NCI-H2196 treated with DMSO at 0.1 percent for 48 hours (cell line): ENCODE data around the gene C5AR2.
"Not testable (repeated sequence)": the region's sequence is repeated elsewhere in the genome, so short reads cannot be mapped to it uniquely, and the experiment has no call there.

Source experiments
- DNase-seq: peaks from one replicate; lab custom pipeline; 2025; ENCODE audit not compliant: unreplicated experiment; lab: John Stamatoyannopoulos, UW

The C5AR2 gene

GRCh38 chr19:47323409-47323808, 8.6 kb upstream of the C5AR2 start:
- no peak for DNase-seq

GRCh38 chr19:47323872-47324271, 8.1 kb upstream of the C5AR2 start:
- DNase-seq, result no peak

GRCh38 chr19:47324502-47324901, 7.5 kb upstream of the C5AR2 start:
- DNase-seq, result no peak

GRCh38 chr19:47330466-47330869, 1.5 kb upstream of the C5AR2 start:
- no peak for DNase-seq

- DNase-seq, result no peak
These were observed 485 bp upstream of the C5AR2 start for GRCh38 chr19:47331490-47331889.

- DNase-seq, result peak; percentile 74
These were observed 5.1 kb downstream of the C5AR2 start for GRCh38 chr19:47336765-47337718.

GRCh38 chr19:47339196-47339880, 7.4 kb downstream of the C5AR2 start:
- no peak for DNase-seq

GRCh38 chr19:47340477-47341208, 8.7 kb downstream of the C5AR2 start:
- DNase-seq, result no peak

GRCh38 chr19:47341734-47342133, 9.8 kb downstream of the C5AR2 start:
- no peak for DNase-seq

GRCh38 chr19:47343194-47343802, 11.3 kb downstream of the C5AR2 start:
- no peak for DNase-seq

- DNase-seq, result no peak
These were observed 12.4 kb downstream of the C5AR2 start for GRCh38 chr19:47344425-47344824.

GRCh38 chr19:47346024-47346423, 14.0 kb downstream of the C5AR2 start:
- DNase-seq, result not testable (repeated sequence)

GRCh38 chr19:47348819-47349795, 17.1 kb downstream of the C5AR2 start, which contains the start of gene DHX34:
Gene DHX34 (plus strand): TSS chr19:47349315. CDS start chr19:47353031, 3,716 bp downstream.
- peak; percentile 98 for DNase-seq

GRCh38 chr19:47350630-47351029, 18.7 kb downstream of the C5AR2 start:
- no peak for DNase-seq

- DNase-seq, result peak; percentile 53
These were observed 19.6 kb downstream of the C5AR2 start for GRCh38 chr19:47351548-47351947.

GRCh38 chr19:47352095-47352494, 20.1 kb downstream of the C5AR2 start:
- no peak for DNase-seq

- peak; percentile 65 for DNase-seq
These were observed 21.3 kb downstream of the C5AR2 start for GRCh38 chr19:47353307-47353712.

- peak; percentile 23 for DNase-seq
These were observed 24.9 kb downstream of the C5AR2 start for GRCh38 chr19:47356900-47357299.

- DNase-seq, result no peak
These were observed 26.1 kb downstream of the C5AR2 start for GRCh38 chr19:47357788-47358680.
